Hepatocyte (in vitro differentiated cells): ENCODE data around the gene SRP14. TPM values are rescaled to one million over a fixed set of nuclear protein-coding genes. Genes with fewer than 3 reads are reported as not detected.

Source experiments
- DNase-seq: peaks from one replicate; pipeline ENCODE4 v3.0.0-alpha.2; 2016; ENCODE audit warnings: low spot score
- H2AFZ ChIP-seq: fragments of 200-600 bp; sonication (generic); 2 replicates; pipeline ENCODE4 v1.6.0; 2016; ENCODE audit warnings: antibody characterized with exemption, mild to moderate bottlenecking
- H3K27ac ChIP-seq: fragments of 200-600 bp; sonication (generic); 2 replicates; pipeline ENCODE4 v1.5.1; 2016; ENCODE audit warnings: mild to moderate bottlenecking
- H3K27me3 ChIP-seq: fragments of 200-600 bp; sonication (generic); 2 replicates; pipeline ENCODE4 v1.6.1; 2016
- H3K36me3 ChIP-seq: fragments of 200-600 bp; sonication (generic); replicated peaks from 2 replicates; pipeline ENCODE4 v1.5.1; 2016; ENCODE audit warnings: low read depth; ENCODE audit not compliant: insufficient read depth
- H3K4me1 ChIP-seq: fragments of 200-600 bp; sonication (generic); 2 replicates; pipeline ENCODE4 v1.5.1; 2016; ENCODE audit warnings: mild to moderate bottlenecking, moderate library complexity; ENCODE audit not compliant: insufficient read depth
- H3K4me2 ChIP-seq: fragments of 200-600 bp; sonication (generic); 2 replicates; pipeline ENCODE4 v1.6.0; 2016
- H3K4me3 ChIP-seq: fragments of 200-600 bp; sonication (generic); 2 replicates; pipeline ENCODE4 v1.5.1; 2016; ENCODE audit warnings: mild to moderate bottlenecking
- H3K79me2 ChIP-seq: fragments of 200-600 bp; sonication (generic); 2 replicates; pipeline ENCODE4 v1.6.0; 2017; ENCODE audit warnings: mild to moderate bottlenecking
- H3K9me2 ChIP-seq: fragments of 200-600 bp; sonication (generic); replicated peaks from 2 replicates; pipeline ENCODE4 v1.6.0; 2017; ENCODE audit warnings: mild to moderate bottlenecking; ENCODE audit not compliant: insufficient read depth
- H3K9me3 ChIP-seq: fragments of 200-600 bp; sonication (generic); 2 replicates; pipeline ENCODE4 v1.5.1; 2016; ENCODE audit warnings: low read depth, mild to moderate bottlenecking
- H4K20me1 ChIP-seq: fragments of 200-600 bp; sonication (generic); 2 replicates; pipeline ENCODE4 v1.6.0; 2016; ENCODE audit warnings: mild to moderate bottlenecking; ENCODE audit not compliant: insufficient read depth, poor library complexity, severe bottlenecking
- CTCF ChIP-seq: fragments of 200-600 bp; sonication (generic); IDR thresholded peaks from 2 replicates; pipeline ENCODE4 v1.5.1; 2016; ENCODE audit warnings: antibody characterized with exemption, mild to moderate bottlenecking; ENCODE audit not compliant: poor library complexity
- EZH2 ChIP-seq: fragments of 200-600 bp; sonication (generic); IDR thresholded peaks from 2 replicates; pipeline ENCODE4 v1.6.1; 2016; ENCODE audit warnings: antibody characterized with exemption, mild to moderate bottlenecking, borderline replicate concordance
- EZH2phosphoT487 ChIP-seq: fragments of 200-600 bp; sonication (generic); IDR thresholded peaks from one replicate; pipeline ENCODE4 v1.6.1; 2018; ENCODE audit warnings: antibody characterized with exemption, mild to moderate bottlenecking, low read depth, moderate library complexity; ENCODE audit not compliant: unreplicated experiment, severe bottlenecking
- WGBS: methylation state at CpG from one replicate; pipeline ENCODE4 v1.1.6; 2016; ENCODE audit warnings: low lambda C conversion rate; ENCODE audit errors: missing lambda C conversion rate; 5-methylcytosine and 5-hydroxymethylcytosine counted together
- polyA plus RNA-seq: library from polyadenylated mRNA; unstranded; fragments of >200 nt; fragmentation: Nextera tagmentation; extraction: Ambion mirVana; gene quantifications from 2 replicates; pipeline ENCODE4 v1.2.1, GENCODE V29; 2016
- total RNA-seq: library from RNA; depleted of rRNA; stranded (reverse); fragments of >200 nt; gene quantifications from 2 replicates; pipeline ENCODE4 v1.2.3, GENCODE V29; 2014

Gene SRP14
- total and polyA plus RNA-seq, 2 experiments from 2014 or later = 219 to 827 TPM

GRCh38 chr15:40034186-40034946 lies 4.6 kb downstream of the SRP14 start:
- TF ChIP-seq EZH2phosphoT487 = no peak
- no peaks in the 10 kb centered on the region for H3K36me3 ChIP-seq

GRCh38 chr15:40032125-40032839 lies 6.7 kb downstream of the SRP14 start:
- H3K9me2 ChIP-seq = no peaks in the 10 kb centered on the region
- no peaks in the 10 kb centered on the region for H3K9me3 ChIP-seq
- H3K79me2 ChIP-seq = peaks cover 9% of the 10 kb centered on the region
- DNase-seq = no peak
- TF ChIP-seq CTCF (no peak), EZH2 (no peak), EZH2phosphoT487 (no peak)
- no peak overlapping the region for H3K4me2 ChIP-seq
- no peaks in the 10 kb centered on the region for H4K20me1 ChIP-seq
- no peak overlapping the region for H2AFZ ChIP-seq
- no peaks in the 10 kb centered on the region for H3K4me1 ChIP-seq
- H3K27me3 ChIP-seq = no peaks in the 10 kb centered on the region
- no peaks in the 10 kb centered on the region for H3K36me3 ChIP-seq
- H3K4me3 ChIP-seq = no peak overlapping the region
- whole genome bisulfite sequencing = 96% methylated on average over 6 of the region's 6 CpGs
- no peak overlapping the region for H3K27ac ChIP-seq

More at GRCh38 chr15:40034186-40034946, 4.6 kb downstream of the SRP14 start:
- H3K4me3 ChIP-seq = no peak overlapping the region
- no peaks in the 10 kb centered on the region for H3K27me3 ChIP-seq
- no peak overlapping the region for H2AFZ ChIP-seq
- no peaks in the 10 kb centered on the region for H3K9me2 ChIP-seq
- H4K20me1 ChIP-seq = peaks cover 4% of the 10 kb centered on the region
- H3K9me3 ChIP-seq = no peaks in the 10 kb centered on the region
- H3K4me1 ChIP-seq = peaks cover 3% of the 10 kb centered on the region
- H3K79me2 ChIP-seq = peaks cover 22% of the 10 kb centered on the region
- DNase-seq = no peak
- no peak overlapping the region for H3K27ac ChIP-seq
- 89% methylated on average over 3 of the region's 3 CpGs for WGBS
- no peak overlapping the region for H3K4me2 ChIP-seq

GRCh38 chr15:40031300-40031699 lies 7.7 kb downstream of the SRP14 start:
- no peak overlapping the region for H3K27ac ChIP-seq
- no peaks in the 10 kb centered on the region for H3K4me1 ChIP-seq
- H3K27me3 ChIP-seq = no peaks in the 10 kb centered on the region
- no peak overlapping the region for H2AFZ ChIP-seq
- H3K36me3 ChIP-seq = no peaks in the 10 kb centered on the region
- WGBS = 98% methylated on average over 3 of the region's 3 CpGs
- peaks cover 3% of the 10 kb centered on the region for H3K79me2 ChIP-seq
- H3K9me2 ChIP-seq = no peaks in the 10 kb centered on the region
- no peak for DNase-seq
- no peak overlapping the region for H3K4me3 ChIP-seq
- H3K9me3 ChIP-seq = no peaks in the 10 kb centered on the region
- H3K4me2 ChIP-seq = no peak overlapping the region
- no peak for TF ChIP-seq EZH2
- no peak for TF ChIP-seq CTCF
- no peaks in the 10 kb centered on the region for H4K20me1 ChIP-seq
